Gastrocnemius medialis (tissue), 4 donors: Measurements from ENCODE around the gene RNASEH2A.

ENCODE experiments used
- CTCF ChIP-seq, 5 experiments: fragments of 450-650 bp in 3 of 5; fragments of 200-600 bp in 2 of 5; sonication (generic) in 2 of 5; IDR thresholded peaks in 4 of 5; conservative IDR thresholded peaks in 1 of 5; 1 replicate in 4 of 5; 2 replicates in 1 of 5; pipeline ENCODE4 v1.5.1; 2016 to 2019; ENCODE audit warnings: antibody characterized with exemption in 5 of 5, mild to moderate bottlenecking in 3 of 5, moderate library complexity in 3 of 5
- POLR2A ChIP-seq, 2 donors: fragments of 450-650 bp; IDR thresholded peaks; one replicate each; pipeline ENCODE4 v1.6.1; 2017; ENCODE audit warnings: antibody characterized with exemption in 2 of 2, mild to moderate bottlenecking in 2 of 2, moderate library complexity in 2 of 2

GRCh38 chr19:12790628-12791344 lies 15.6 kb upstream of the RNASEH2A start:
- TF ChIP-seq POLR2A (IDR thresholded peaks at IDR 0.05) (no peak), CTCF (IDR thresholded peaks at IDR 0.05 in 4 of 5, conservative IDR thresholded peaks at IDR 0.05 in 1 of 5) (no peak)
